Effector memory CD4-positive, alpha-beta T cell (primary cell): ENCODE data around the gene CRABP1.
A peak's percentile ranks its signal among the peaks of the same experiment; 100 is the strongest.

ENCODE experiments used
- DNase-seq, 3 donors: peaks; one replicate each; pipeline ENCODE4 v3.0.0-alpha.2; 2020
- H3K27ac ChIP-seq: 2 replicates; pipeline ENCODE4 v1.7.0; 2013; ENCODE audit warnings: mild to moderate bottlenecking, low read length, moderate library complexity; ENCODE audit not compliant: insufficient read depth, poor library complexity, severe bottlenecking
- H3K27me3 ChIP-seq: replicated peaks from 2 replicates; pipeline ENCODE4 v1.7.0; 2013; ENCODE audit warnings: mild to moderate bottlenecking, low read length; ENCODE audit not compliant: insufficient read depth, control insufficient read depth, poor library complexity, severe bottlenecking
- H3K36me3 ChIP-seq: 2 replicates; pipeline ENCODE4 v1.7.0; 2013; ENCODE audit warnings: mild to moderate bottlenecking, low read length, moderate library complexity; ENCODE audit not compliant: control insufficient read depth, insufficient read depth
- H3K4me1 ChIP-seq: 2 replicates; pipeline ENCODE4 v1.7.0; 2013; ENCODE audit warnings: low read length, mild to moderate bottlenecking; ENCODE audit not compliant: control insufficient read depth, insufficient read depth, poor library complexity, severe bottlenecking
- H3K4me3 ChIP-seq: 2 replicates; pipeline ENCODE4 v1.7.0; 2013; ENCODE audit warnings: low read length, low read depth, mild to moderate bottlenecking; ENCODE audit not compliant: insufficient read depth, poor library complexity, severe bottlenecking
- H3K9me3 ChIP-seq: 2 replicates; pipeline ENCODE4 v1.7.0; 2013; ENCODE audit warnings: mild to moderate bottlenecking, low read length, moderate library complexity; ENCODE audit not compliant: control insufficient read depth

The CRABP1 gene

DNA sequence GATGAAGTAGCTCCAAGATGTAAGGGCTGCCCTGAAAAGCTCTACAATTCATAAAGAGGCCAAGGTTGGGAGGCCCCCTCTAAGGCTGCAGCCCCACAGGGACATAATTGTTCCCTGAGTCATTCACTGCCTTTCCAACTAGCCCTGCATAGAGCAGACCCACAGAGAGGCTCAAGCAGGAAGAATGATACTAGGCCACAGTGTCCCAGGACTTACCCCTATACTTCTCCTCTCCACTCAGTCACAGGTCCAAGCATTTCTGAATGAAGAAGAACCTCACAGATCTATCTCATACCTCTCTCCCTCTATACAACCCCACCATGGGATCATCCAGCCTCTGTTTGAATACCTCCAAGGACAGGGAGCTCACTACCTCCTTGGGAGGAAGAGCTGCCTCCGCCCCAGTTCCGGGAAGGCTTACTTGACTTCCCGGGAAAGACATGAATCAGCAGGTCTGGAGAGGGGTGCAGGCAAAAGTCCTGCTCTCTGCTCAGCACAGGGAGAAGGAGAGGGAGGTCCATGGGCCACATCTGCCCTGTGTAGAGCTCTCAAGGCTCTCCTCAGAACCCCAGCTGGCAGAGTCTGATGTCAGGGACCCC, 33.9 kb upstream of the CRABP1 start:
- no peaks in the 10 kb centered on the region for H3K9me3 ChIP-seq
- H3K4me1 ChIP-seq = no peaks in the 10 kb centered on the region
- no peak overlapping the region for H3K27ac ChIP-seq
- H3K27me3 ChIP-seq = no peaks in the 10 kb centered on the region
- no peaks in the 10 kb centered on the region for H3K36me3 ChIP-seq
- DNase-seq = no peak
- H3K4me3 ChIP-seq = no peak overlapping the region

GRCh38 chr15:78307976-78308375, 32.2 kb upstream of the CRABP1 start:
- DNase-seq = no peak

GRCh38 chr15:78308422-78309032, 31.6 kb upstream of the CRABP1 start:
- Histone ChIP-seq H3K27me3 (no peaks in the 10 kb centered on the region), H3K27ac (no peak overlapping the region), H3K4me3 (no peak overlapping the region), H3K9me3 (no peaks in the 10 kb centered on the region), H3K4me1 (no peaks in the 10 kb centered on the region), H3K36me3 (no peaks in the 10 kb centered on the region)
- peak in 2 of 3 donors; percentile 5 to 9 for DNase-seq

More at GRCh38 chr15:78307976-78308375, 32.2 kb upstream of the CRABP1 start:
- Histone ChIP-seq H3K9me3 (no peaks in the 10 kb centered on the region), H3K4me1 (no peaks in the 10 kb centered on the region), H3K4me3 (no peak overlapping the region), H3K27ac (no peak overlapping the region), H3K27me3 (no peaks in the 10 kb centered on the region), H3K36me3 (no peaks in the 10 kb centered on the region)

DNA sequence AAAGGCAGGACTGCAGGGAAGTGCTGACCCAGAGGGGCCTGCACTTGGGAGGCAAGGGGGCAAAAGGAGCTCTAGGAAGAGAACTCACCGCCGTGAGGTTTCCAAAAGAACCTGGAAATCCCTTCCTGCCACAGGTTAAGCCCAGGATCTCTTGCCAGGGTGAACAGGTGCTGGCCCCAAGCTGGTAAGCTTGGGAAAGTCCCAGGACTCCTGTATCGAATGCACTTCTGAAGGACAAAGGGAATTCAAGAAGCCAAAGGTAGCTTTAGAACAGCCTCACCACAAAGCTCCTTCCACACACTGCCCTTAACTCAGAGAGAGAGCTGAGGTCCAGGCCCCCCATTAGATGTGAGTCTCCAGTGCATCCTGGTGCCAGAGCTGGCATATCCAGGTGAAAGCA, 28.9 kb upstream of the CRABP1 start:
- no peaks in the 10 kb centered on the region for H3K36me3 ChIP-seq
- no peaks in the 10 kb centered on the region for H3K9me3 ChIP-seq
- no peak overlapping the region for H3K27ac ChIP-seq
- no peaks in the 10 kb centered on the region for H3K27me3 ChIP-seq
- DNase-seq = no peak
- H3K4me1 ChIP-seq = no peaks in the 10 kb centered on the region
- H3K4me3 ChIP-seq = no peak overlapping the region

GRCh38 chr15:78312536-78312935, 27.6 kb upstream of the CRABP1 start:
- Histone ChIP-seq H3K4me1 (no peaks in the 10 kb centered on the region), H3K36me3 (no peaks in the 10 kb centered on the region), H3K9me3 (no peaks in the 10 kb centered on the region), H3K4me3 (no peak overlapping the region), H3K27ac (no peak overlapping the region), H3K27me3 (no peaks in the 10 kb centered on the region)
- no peak for DNase-seq

- H3K36me3 ChIP-seq = no peaks in the 10 kb centered on the region
- no peak for DNase-seq
These were observed 27.2 kb upstream of the CRABP1 start for GRCh38 chr15:78312957-78313356.

DNA sequence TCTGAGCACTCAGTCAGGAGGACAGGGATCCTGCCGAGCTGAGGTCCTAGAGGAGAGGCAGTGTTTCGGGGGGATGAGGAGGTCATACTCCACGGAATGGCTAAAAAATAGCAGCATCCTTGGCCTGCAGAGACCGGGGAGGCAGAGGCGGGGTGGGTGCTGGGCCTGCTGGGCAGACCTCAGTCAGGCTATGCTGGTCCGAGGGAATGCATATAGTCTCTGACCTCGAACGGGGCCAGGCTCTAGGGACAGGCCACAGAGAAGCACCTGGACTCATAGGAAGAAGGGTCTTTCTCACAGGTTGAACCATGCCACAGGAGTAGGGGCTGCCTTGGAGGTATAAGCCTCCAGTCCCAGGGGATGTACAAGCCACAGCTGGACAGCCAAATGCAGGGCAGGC, 26.8 kb upstream of the CRABP1 start:
- no peak overlapping the region for H3K27ac ChIP-seq
- no peak overlapping the region for H3K4me3 ChIP-seq
- no peaks in the 10 kb centered on the region for H3K27me3 ChIP-seq
- no peaks in the 10 kb centered on the region for H3K4me1 ChIP-seq
- no peaks in the 10 kb centered on the region for H3K36me3 ChIP-seq
- no peaks in the 10 kb centered on the region for H3K9me3 ChIP-seq
- DNase-seq = no peak

More at GRCh38 chr15:78312957-78313356, 27.2 kb upstream of the CRABP1 start:
- Histone ChIP-seq H3K27me3 (no peaks in the 10 kb centered on the region), H3K4me3 (no peak overlapping the region), H3K27ac (no peak overlapping the region), H3K9me3 (no peaks in the 10 kb centered on the region), H3K4me1 (no peaks in the 10 kb centered on the region)

DNA sequence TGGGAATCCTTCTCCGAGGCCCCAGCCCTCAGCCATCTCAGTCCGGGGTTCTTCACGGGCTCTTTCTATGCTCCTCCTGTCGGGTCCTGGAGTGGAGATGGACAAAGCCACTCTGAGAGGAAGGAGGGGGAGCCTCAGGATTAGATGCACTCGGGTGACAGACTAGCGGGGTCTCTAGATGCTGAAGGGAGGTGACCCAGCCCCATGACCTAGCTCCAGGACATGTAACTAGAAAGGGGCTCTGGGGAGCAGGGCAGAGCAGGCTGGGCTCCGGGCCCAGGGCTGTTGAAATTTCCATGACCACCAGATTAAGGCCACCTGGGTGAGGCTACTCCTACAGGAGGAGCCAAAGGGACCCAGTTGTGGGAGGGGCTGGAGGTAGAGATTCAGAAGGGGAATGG, 26.0 kb upstream of the CRABP1 start:
- Histone ChIP-seq H3K27me3 (no peaks in the 10 kb centered on the region), H3K9me3 (no peaks in the 10 kb centered on the region), H3K36me3 (no peaks in the 10 kb centered on the region), H3K4me3 (no peak overlapping the region), H3K27ac (no peak overlapping the region), H3K4me1 (no peaks in the 10 kb centered on the region)
- DNase-seq = no peak

GRCh38 chr15:78315686-78316282, 24.4 kb upstream of the CRABP1 start:
- Histone ChIP-seq H3K27me3 (no peaks in the 10 kb centered on the region), H3K4me3 (no peak overlapping the region), H3K36me3 (no peaks in the 10 kb centered on the region), H3K4me1 (no peaks in the 10 kb centered on the region), H3K9me3 (no peaks in the 10 kb centered on the region), H3K27ac (no peak overlapping the region)
- no peak for DNase-seq

- no peaks in the 10 kb centered on the region for H3K9me3 ChIP-seq
- DNase-seq = no peak
- no peaks in the 10 kb centered on the region for H3K36me3 ChIP-seq
- H3K27ac ChIP-seq = no peak overlapping the region
- no peaks in the 10 kb centered on the region for H3K4me1 ChIP-seq
- no peaks in the 10 kb centered on the region for H3K27me3 ChIP-seq
- no peak overlapping the region for H3K4me3 ChIP-seq
These were observed 23.7 kb upstream of the CRABP1 start for GRCh38 chr15:78316283-78317083.
